ES-I3 (cell line): ENCODE measurements around the gene MBNL2.

Experiments
- H3K36me3 ChIP-seq: 2 replicates; pipeline ENCODE4 v1.6.1; 2013; ENCODE audit warnings: mild to moderate bottlenecking, low read length, control low read depth, moderate library complexity; ENCODE audit not compliant: insufficient read depth
- H3K4me1 ChIP-seq: 2 replicates; pipeline ENCODE4 v1.6.1; 2013; ENCODE audit warnings: mild to moderate bottlenecking, control low read depth, low read length; ENCODE audit not compliant: insufficient read depth
- H3K9ac ChIP-seq: 2 replicates; pipeline ENCODE4 v1.6.1; 2013; ENCODE audit warnings: low read depth, mild to moderate bottlenecking, low read length, moderate library complexity
- H3K9me3 ChIP-seq: 2 replicates; pipeline ENCODE4 v1.6.1; 2013; ENCODE audit warnings: mild to moderate bottlenecking, low read length, moderate library complexity; ENCODE audit not compliant: control insufficient read depth, insufficient read depth

Gene MBNL2

GRCh38 chr13:97288486-97288900 lies 66.4 kb downstream of the MBNL2 start:
- Histone ChIP-seq H3K4me1 (no peaks in the 10 kb centered on the region), H3K9me3 (no peaks in the 10 kb centered on the region), H3K36me3 (no peaks in the 10 kb centered on the region), H3K9ac (no peak overlapping the region)

- H3K9me3 ChIP-seq: no peaks in the 10 kb centered on the region
- H3K9ac ChIP-seq: no peak overlapping the region
- no peaks in the 10 kb centered on the region for H3K4me1 ChIP-seq
- H3K36me3 ChIP-seq: no peaks in the 10 kb centered on the region
Observed at GRCh38 chr13:97289514-97290298, 67.6 kb downstream of the MBNL2 start.

- no peaks in the 10 kb centered on the region for H3K36me3 ChIP-seq
- H3K4me1 ChIP-seq: no peaks in the 10 kb centered on the region
- H3K9ac ChIP-seq: no peak overlapping the region
- no peaks in the 10 kb centered on the region for H3K9me3 ChIP-seq
Observed at GRCh38 chr13:97295283-97296182, 73.4 kb downstream of the MBNL2 start.

GRCh38 chr13:97296740-97297139 lies 74.6 kb downstream of the MBNL2 start:
- H3K9me3 ChIP-seq: no peaks in the 10 kb centered on the region
- H3K4me1 ChIP-seq: no peaks in the 10 kb centered on the region
- H3K36me3 ChIP-seq: no peaks in the 10 kb centered on the region

GRCh38 chr13:97298816-97299215 lies 76.7 kb downstream of the MBNL2 start:
- H3K9me3 ChIP-seq: no peaks in the 10 kb centered on the region
- no peaks in the 10 kb centered on the region for H3K36me3 ChIP-seq
- H3K9ac ChIP-seq: no peak overlapping the region
- H3K4me1 ChIP-seq: no peaks in the 10 kb centered on the region

More at GRCh38 chr13:97296740-97297139, 74.6 kb downstream of the MBNL2 start:
- H3K9ac ChIP-seq: no peak overlapping the region

- Histone ChIP-seq H3K4me1 (no peaks in the 10 kb centered on the region), H3K9me3 (no peaks in the 10 kb centered on the region), H3K36me3 (no peaks in the 10 kb centered on the region), H3K9ac (no peak overlapping the region)
Observed at GRCh38 chr13:97300871-97301270, 78.7 kb downstream of the MBNL2 start.

GRCh38 chr13:97301382-97302095 lies 79.4 kb downstream of the MBNL2 start:
- no peaks in the 10 kb centered on the region for H3K9me3 ChIP-seq
- H3K36me3 ChIP-seq: no peaks in the 10 kb centered on the region
- no peaks in the 10 kb centered on the region for H3K4me1 ChIP-seq
- no peak overlapping the region for H3K9ac ChIP-seq

- H3K36me3 ChIP-seq: no peaks in the 10 kb centered on the region
- H3K4me1 ChIP-seq: no peaks in the 10 kb centered on the region; the same call in 1 of the 2 replicates
Observed at GRCh38 chr13:97302611-97303010, 80.5 kb downstream of the MBNL2 start.

GRCh38 chr13:97306106-97306505 lies 84.0 kb downstream of the MBNL2 start:
- no peak overlapping the region for H3K9ac ChIP-seq
- H3K4me1 ChIP-seq: peaks cover 13% of the 10 kb centered on the region
- no peaks in the 10 kb centered on the region for H3K36me3 ChIP-seq
- no peaks in the 10 kb centered on the region for H3K9me3 ChIP-seq

More at GRCh38 chr13:97302611-97303010, 80.5 kb downstream of the MBNL2 start:
- Histone ChIP-seq H3K9me3 (no peaks in the 10 kb centered on the region), H3K9ac (no peak overlapping the region)

GRCh38 chr13:97306645-97307044 lies 84.5 kb downstream of the MBNL2 start:
- H3K4me1 ChIP-seq: peaks cover 13% of the 10 kb centered on the region
- H3K9me3 ChIP-seq: no peaks in the 10 kb centered on the region
- H3K36me3 ChIP-seq: no peaks in the 10 kb centered on the region
- no peak overlapping the region for H3K9ac ChIP-seq

- H3K4me1 ChIP-seq: peaks cover 13% of the 10 kb centered on the region
- no peaks in the 10 kb centered on the region for H3K36me3 ChIP-seq
- H3K9ac ChIP-seq: no peak overlapping the region
- H3K9me3 ChIP-seq: peaks cover 3% of the 10 kb centered on the region; the same call in 1 of the 2 replicates
Observed at GRCh38 chr13:97307118-97307881, 85.2 kb downstream of the MBNL2 start.

GRCh38 chr13:97307882-97308624 lies 85.9 kb downstream of the MBNL2 start:
- no peak overlapping the region for H3K9ac ChIP-seq
- H3K36me3 ChIP-seq: no peaks in the 10 kb centered on the region
- H3K9me3 ChIP-seq: peaks cover 3% of the 10 kb centered on the region; the same call in 1 of the 2 replicates
- H3K4me1 ChIP-seq: peaks cover 13% of the 10 kb centered on the region

- Histone ChIP-seq H3K9ac (no peak overlapping the region), H3K4me1 (peaks cover 13% of the 10 kb centered on the region), H3K9me3 (peaks cover 3% of the 10 kb centered on the region; the same call in 1 of the 2 replicates), H3K36me3 (no peaks in the 10 kb centered on the region)
Observed at GRCh38 chr13:97308735-97309429, 86.7 kb downstream of the MBNL2 start.
